Thyroid gland (tissue), 4 donors: ENCODE data around the gene FANCC.

Source experiments
- POLR2A ChIP-seq, 2 donors: fragments of 450-650 bp; IDR thresholded peaks; one replicate each; pipeline ENCODE4 v1.6.1; 2017; ENCODE audit warnings: antibody characterized with exemption in 2 of 2, mild to moderate bottlenecking in 2 of 2, moderate library complexity in 1 of 2
- TF ChIP-seq, protein P1 (sequence below), 6 experiments: fragments of 200-600 bp in 3 of 6; fragments of 450-650 bp in 3 of 6; sonication (generic) in 3 of 6; IDR thresholded peaks; one replicate each; pipeline ENCODE4 v1.5.1; 2016 to 2019; ENCODE audit warnings: antibody characterized with exemption in 6 of 6, mild to moderate bottlenecking in 2 of 6, inconsistent platforms in 1 of 6, moderate library complexity in 1 of 6

DNA sequence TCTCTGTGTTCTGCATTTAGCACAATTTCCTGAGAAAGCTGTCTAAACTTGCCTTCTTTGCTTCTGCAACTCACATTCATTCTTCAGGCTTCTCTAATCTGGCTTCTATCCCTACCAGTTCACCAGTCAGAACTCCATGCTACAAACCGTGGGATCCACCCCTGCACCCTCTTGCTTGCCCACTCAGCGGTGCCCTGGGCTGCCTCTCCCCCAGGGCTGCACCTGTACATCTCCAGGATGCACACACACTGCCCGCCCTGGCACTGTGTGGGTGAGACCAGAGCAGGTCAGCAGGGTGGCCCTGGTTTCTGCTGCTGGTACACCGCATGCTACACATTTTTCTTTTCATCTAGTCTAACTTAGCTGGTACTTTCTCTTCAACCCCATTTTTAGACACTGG is 127.1 kb downstream of the FANCC start:
- TF ChIP-seq POLR2A (IDR thresholded peaks at IDR 0.05): no peak
- TF ChIP-seq, protein P1, sequence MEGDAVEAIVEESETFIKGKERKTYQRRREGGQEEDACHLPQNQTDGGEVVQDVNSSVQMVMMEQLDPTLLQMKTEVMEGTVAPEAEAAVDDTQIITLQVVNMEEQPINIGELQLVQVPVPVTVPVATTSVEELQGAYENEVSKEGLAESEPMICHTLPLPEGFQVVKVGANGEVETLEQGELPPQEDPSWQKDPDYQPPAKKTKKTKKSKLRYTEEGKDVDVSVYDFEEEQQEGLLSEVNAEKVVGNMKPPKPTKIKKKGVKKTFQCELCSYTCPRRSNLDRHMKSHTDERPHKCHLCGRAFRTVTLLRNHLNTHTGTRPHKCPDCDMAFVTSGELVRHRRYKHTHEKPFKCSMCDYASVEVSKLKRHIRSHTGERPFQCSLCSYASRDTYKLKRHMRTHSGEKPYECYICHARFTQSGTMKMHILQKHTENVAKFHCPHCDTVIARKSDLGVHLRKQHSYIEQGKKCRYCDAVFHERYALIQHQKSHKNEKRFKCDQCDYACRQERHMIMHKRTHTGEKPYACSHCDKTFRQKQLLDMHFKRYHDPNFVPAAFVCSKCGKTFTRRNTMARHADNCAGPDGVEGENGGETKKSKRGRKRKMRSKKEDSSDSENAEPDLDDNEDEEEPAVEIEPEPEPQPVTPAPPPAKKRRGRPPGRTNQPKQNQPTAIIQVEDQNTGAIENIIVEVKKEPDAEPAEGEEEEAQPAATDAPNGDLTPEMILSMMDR (IDR thresholded peaks at IDR 0.05): no peak
